ENCODE results near the gene ENO3.

DNA sequence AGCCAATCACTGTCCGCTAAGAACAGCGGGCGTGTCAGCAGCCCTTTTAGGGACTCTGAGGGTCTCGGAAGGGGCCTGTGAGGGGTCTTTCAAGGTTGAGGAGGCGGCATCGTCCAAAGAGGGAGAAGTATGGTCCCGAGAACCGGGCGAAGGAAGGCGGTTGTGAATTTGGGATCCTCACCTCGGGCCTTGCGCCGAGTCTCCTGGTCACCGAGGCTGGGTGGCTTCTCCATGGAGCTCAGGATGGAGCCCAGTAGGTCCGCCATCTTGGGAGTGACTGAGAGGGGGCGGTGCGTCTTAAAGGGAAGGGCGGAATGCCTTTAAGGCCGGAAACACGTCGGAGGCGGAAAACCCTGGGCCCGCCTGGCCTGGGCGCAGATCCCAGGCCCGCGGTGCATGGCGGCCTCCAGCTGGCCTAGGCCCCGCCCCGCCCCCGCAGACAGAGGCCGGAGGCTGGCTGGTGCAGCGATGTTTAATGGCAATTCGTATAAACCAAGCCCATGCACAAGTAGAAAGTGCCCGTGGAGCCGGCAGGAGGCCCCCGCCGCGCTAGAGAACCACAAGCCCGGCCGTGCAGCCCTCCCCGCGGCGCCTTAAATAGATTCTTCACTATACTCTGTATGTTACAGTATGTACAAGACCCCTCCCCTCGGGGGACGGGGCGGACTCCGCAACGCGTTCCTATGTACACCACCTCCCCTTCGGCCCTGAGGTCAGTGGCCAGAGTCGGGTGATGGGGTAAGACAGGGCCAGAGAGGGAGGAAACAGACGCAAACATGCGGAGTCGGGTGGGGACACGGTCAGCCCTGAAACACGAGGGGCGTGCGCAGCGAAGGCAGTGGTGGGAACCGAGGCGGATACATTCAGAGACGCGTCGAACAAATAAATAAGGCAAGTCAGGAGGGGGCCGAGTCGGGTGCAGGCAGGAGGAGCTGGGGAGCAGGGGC, 16.9 kb downstream of the ENO3 start, which contains the start of gene SPAG7:
- TF ChIP-seq, protein P1, sequence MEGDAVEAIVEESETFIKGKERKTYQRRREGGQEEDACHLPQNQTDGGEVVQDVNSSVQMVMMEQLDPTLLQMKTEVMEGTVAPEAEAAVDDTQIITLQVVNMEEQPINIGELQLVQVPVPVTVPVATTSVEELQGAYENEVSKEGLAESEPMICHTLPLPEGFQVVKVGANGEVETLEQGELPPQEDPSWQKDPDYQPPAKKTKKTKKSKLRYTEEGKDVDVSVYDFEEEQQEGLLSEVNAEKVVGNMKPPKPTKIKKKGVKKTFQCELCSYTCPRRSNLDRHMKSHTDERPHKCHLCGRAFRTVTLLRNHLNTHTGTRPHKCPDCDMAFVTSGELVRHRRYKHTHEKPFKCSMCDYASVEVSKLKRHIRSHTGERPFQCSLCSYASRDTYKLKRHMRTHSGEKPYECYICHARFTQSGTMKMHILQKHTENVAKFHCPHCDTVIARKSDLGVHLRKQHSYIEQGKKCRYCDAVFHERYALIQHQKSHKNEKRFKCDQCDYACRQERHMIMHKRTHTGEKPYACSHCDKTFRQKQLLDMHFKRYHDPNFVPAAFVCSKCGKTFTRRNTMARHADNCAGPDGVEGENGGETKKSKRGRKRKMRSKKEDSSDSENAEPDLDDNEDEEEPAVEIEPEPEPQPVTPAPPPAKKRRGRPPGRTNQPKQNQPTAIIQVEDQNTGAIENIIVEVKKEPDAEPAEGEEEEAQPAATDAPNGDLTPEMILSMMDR (IDR thresholded peaks at IDR 0.05): peak in 1 of 6 experiments; percentile 11
- TF ChIP-seq POLR2A (IDR thresholded peaks at IDR 0.05): peak in 1 of 2 donors; percentile 75

Data from thyroid gland (tissue), 4 donors.